Amniotic stem cell (primary cell): ENCODE results near the gene ZFP64.

ENCODE experiments used
- DNase-seq: peaks from one replicate; lab custom pipeline; 2025; lab: John Stamatoyannopoulos, UW

Gene ZFP64

DNA sequence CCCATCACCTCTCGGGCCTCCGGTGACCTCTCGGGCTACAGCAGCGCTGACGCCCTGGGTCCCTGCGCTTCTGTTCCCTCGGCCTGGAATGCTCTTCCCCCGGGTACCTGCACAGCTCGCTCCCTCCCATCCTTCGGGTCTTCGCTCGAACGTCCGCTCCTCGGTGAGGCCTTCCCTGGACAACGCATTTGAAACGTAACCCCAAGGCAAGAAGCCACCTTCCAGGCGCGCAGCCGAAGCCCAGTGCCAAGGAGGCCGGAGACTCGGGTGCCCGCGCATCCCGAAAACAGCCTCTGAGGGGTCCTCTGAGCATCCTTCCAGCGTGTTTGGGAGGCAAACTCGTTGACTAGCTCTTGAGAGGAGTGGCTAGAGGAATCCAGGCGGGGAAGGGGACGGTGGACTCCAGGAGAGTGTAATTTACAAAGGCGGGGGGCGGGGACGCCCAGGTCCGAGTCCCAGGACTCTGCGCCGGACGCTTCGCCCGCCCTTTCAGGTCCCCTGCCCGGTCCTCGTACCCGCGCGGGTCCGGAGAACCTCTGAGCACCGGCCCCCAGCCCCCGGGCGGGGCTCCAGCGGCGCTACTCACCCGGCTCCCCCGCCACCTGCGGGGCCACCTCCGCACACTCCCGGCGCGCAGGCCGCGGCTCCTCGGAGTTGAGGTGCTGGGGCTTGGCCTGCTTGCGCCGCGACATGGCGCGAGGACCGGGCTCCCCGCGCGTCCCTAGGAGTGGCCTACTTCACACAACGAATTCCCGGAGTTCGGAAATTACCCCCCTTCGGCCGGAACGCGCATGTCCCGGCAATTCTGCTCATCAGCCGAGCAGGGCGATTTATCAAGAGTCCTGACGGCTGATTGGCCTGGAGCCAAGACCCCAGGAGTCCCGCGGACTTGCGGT, 86.8 kb downstream of the ZFP64 start:
- DNase-seq = no peak

DNA sequence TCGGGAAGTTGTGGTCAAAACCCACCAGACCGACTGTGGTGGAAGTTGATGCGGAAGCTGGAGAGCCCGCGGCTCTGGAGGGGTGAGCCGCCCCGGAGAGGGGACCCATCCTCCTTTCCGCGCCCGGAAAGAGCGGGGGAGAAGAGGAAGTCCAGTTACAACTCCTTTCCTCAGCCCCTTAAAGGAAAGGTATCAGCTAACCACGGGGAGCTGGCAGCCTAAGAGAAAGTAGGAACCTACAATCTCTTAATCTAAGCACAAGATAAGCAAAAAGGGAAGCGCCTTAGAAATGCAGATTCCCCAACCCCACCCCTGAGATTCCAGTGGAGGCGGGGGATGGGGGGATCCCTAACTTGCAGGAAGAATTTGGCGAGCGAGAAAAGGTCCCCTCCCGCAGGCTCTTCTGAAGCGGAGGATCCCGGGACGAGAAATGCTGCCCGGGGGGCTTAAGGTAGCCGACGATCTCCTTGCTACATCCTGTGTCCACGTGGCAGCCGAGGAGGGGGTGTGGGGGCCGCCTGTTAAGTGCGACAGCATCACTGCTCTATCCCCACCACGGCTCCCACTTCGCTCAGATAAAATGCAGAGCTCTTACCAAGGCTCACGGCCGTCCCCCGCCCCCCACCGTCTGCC, 87.5 kb downstream of the ZFP64 start:
- DNase-seq = no peak

DNA sequence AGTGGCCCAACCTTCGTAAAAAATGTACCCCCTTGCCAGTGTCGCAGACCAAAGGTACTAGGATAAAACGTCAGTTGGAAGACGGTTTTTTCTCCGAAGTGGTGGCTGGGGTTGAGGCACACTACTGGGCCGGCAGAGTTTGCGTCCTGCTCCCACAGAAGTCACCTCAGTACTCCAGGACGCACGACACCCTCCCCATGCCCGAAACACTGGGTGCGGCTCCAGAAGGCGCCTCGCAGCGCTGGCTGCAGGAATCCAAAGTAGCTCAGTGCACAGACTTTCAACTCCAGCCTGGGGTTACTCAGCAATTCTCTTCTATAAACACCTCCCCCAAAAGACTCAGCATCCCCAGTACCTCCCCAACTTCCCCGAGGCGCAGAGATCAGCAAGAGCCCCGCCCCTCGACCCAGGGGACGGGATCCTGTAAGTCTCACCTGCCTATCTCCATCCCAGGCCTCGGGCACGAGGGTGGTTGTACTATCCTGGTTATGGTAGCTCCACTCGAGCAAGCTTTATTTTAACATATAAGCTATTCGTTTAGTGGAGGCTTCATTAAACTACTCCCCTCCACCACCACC, 88.2 kb downstream of the ZFP64 start:
- no peak for DNase-seq

DNA sequence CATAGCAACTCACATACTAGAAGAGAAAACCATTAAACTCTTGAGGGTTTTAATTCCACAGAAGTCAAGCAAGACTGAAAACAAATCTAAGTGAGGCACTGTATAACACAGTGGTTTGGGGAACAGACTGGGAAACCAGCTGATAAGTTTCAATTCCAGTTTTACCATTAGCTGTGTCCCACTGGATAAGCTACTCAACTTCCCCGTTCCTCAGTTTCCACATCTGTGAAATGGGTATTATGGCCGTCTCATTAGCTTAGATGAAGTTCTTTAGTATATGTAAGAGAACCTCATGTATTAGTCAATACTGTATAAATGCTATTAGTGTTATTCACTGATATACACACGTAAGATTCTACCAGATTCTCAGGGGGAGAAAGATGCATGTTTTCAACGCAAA, 89.0 kb downstream of the ZFP64 start:
- no peak for DNase-seq

DNA sequence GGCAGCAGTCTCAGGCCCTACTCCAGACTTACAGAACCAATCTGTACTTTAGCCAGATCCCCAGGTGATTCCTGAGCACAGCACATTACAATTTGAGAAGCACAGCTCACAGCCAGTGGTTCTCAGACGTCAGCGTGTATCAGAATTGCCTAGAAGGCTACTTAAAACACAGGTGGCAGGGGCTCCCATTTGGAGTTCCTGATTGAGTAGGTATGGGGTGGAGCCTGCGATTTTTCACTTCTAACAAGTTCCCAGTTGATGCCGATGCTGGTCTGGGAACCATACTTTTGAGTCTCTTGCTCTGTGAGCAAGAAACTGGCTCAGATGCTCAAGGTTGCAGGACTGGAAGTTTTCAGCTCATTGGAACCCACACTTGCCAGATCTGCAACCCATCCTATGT, 89.5 kb downstream of the ZFP64 start:
- no peak for DNase-seq
